ENCODE measurements around the gene LAMB1. TPM values are rescaled to one million over a fixed set of nuclear protein-coding genes. Genes with fewer than 3 reads are reported as not detected.

Gene LAMB1
- total and polyA plus RNA-seq, 2 of the 13 experiments (the other 11 are each of a cell fraction or from before 2014, with no cell fraction given) = 109 to 124 TPM

GRCh38 chr7:107995184-107996071 is 7.5 kb downstream of the LAMB1 start (continued):
- TF ChIP-seq KLF9 (CRISPR knock-in tag; IDR thresholded peaks at IDR 0.05; ENCODE audit: low read depth) (no peak), NFIC (IDR thresholded peaks at IDR 0.05; ENCODE audit: low read length) (peak; percentile 78), EP300 (IDR thresholded peaks at IDR 0.05; ENCODE audit: low read depth in 2 of 2, low read length in 2 of 2) (peak in 1 of 2 experiments; percentile 60; a peak in 2 of 4 replicates), EP300 (CRISPR knock-in tag; IDR thresholded peaks at IDR 0.05; ENCODE audit: borderline replicate concordance) (peak; percentile 14; the same call in 1 of the 2 replicates), ZNF30 (CRISPR knock-in tag; IDR thresholded peaks at IDR 0.05) (no peak), ELF3 (CRISPR knock-in tag; IDR thresholded peaks at IDR 0.05) (no peak; the same call in 1 of the 2 replicates), ZNF670 (CRISPR knock-in tag; IDR thresholded peaks at IDR 0.05; ENCODE audit: borderline replicate concordance) (no peak), SP4 (CRISPR knock-in tag; IDR thresholded peaks at IDR 0.05) (no peak), FLYWCH1 (CRISPR knock-in tag; IDR thresholded peaks at IDR 0.05) (no peak), XRCC5 (optimal IDR thresholded peaks at IDR 0.05; ENCODE audit: low read length) (no peak), ZNF839 (CRISPR knock-in tag; IDR thresholded peaks at IDR 0.05; ENCODE audit: borderline replicate concordance) (no peak), AFF4 (CRISPR knock-in tag; IDR thresholded peaks at IDR 0.05) (no peak), BATF2 (CRISPR knock-in tag; IDR thresholded peaks at IDR 0.05) (no peak), MEIS2 (CRISPR knock-in tag; IDR thresholded peaks at IDR 0.05) (no peak), ATRX (CRISPR knock-in tag; IDR thresholded peaks at IDR 0.05; ENCODE audit: borderline replicate concordance) (no peak), YEATS2 (CRISPR knock-in tag; IDR thresholded peaks at IDR 0.05; ENCODE audit: borderline replicate concordance) (no peak), CEBPG (CRISPR knock-in tag; IDR thresholded peaks at IDR 0.05) (no peak), ZSCAN31 (CRISPR knock-in tag; IDR thresholded peaks at IDR 0.05; ENCODE audit: low read depth) (no peak), MAFK (conservative IDR thresholded peaks at IDR 0.05 in 1 of 2, IDR thresholded peaks at IDR 0.05 in 1 of 2; ENCODE audit: low read length in 2 of 2) (no peak), MAFF (IDR thresholded peaks at IDR 0.05; ENCODE audit: low read depth, low read length) (no peak), BCL6 (CRISPR knock-in tag; IDR thresholded peaks at IDR 0.05) (peak; percentile 70), FOXK2 (IDR thresholded peaks at IDR 0.05) (no peak), TBL1XR1 (IDR thresholded peaks at IDR 0.05; ENCODE audit: borderline replicate concordance, low read length, partially characterized antibody) (peak; percentile 12), ZZZ3 (CRISPR knock-in tag; IDR thresholded peaks at IDR 0.05; ENCODE audit: borderline replicate concordance) (no peak), HES4 (CRISPR knock-in tag; IDR thresholded peaks at IDR 0.05; ENCODE audit: borderline replicate concordance) (no peak), DR1 (CRISPR knock-in tag; IDR thresholded peaks at IDR 0.05) (no peak), U2AF1 (optimal IDR thresholded peaks at IDR 0.05; ENCODE audit: low read depth, low read length) (no peak)

Data from HepG2 (cell line).